IPS-NIHi11 (cell line): ENCODE results near the gene TYK2.
A peak's percentile ranks its signal among the peaks of the same experiment; 100 is the strongest.
"Not testable (repeated sequence)": the region's sequence is repeated elsewhere in the genome, so short reads cannot be mapped to it uniquely, and the experiment has no call there.

ENCODE experiments used
- DNase-seq: peaks from one replicate; pipeline ENCODE4 v3.0.0; 2012; ENCODE audit warnings: mixed read lengths, low spot score

Gene TYK2

GRCh38 chr19:10380313-10381102, at the start of gene TYK2:
Gene TYK2, minus strand, starts transcription at chr19:10380572. Its CDS starts 2,166 bp downstream, at chr19:10378406.
- peak; percentile 100 for DNase-seq

- DNase-seq = no peak
Measured at GRCh38 chr19:10428996-10429381, 48.6 kb upstream of the TYK2 start.

- no peak for DNase-seq
Measured at GRCh38 chr19:10427169-10427568, 46.8 kb upstream of the TYK2 start.

DNA sequence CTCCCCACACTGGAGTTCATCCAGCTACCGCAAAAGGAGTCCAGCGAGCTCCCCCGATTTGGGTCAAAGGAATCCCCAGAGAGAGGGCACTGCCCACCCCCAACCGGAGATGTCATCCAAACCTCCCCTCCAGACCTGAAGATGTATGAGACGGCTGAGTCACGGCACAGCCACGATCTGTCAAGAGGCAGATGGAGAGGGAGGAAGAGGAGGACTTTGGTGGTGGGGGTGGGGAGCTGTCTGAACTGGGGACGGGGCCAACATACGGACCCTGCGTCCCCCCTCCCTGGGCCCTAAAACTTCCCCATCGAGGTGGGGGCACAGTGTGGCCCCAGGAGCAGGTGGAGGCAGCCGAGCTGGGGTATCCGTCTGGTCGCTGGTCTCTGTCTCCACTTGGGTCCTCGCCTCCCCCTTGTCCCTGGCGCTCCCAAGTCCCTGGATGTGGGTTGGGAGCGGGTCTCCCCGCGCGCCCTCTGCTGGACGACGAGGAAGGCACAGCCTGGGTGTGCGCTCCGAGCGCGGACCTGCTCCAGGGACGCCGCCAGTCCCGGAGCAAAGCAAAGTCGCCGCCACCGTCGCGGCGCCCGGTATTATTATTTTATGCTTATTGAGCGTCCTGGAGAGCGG, 43.8 kb upstream of the TYK2 start:
- peak; percentile 93 for DNase-seq

DNA sequence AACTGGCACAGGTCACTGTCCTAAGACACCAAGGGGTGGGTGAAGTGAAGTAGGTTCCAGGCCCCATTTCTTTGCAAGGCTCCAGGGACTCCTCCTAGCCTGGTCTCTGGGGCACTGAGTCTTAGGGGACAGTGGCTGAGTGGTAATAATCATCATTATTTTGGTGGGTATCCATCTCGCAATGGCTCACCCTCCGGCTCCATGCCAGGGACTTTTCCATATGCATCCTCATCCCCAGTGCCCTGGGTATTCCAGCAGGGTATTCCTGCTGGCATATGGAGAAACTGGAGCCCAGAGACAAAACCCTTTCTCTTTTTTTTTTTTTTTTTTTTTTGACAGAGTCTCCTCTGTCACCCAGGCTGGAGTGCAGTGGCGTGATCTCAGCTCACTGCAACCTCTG, 42.5 kb upstream of the TYK2 start:
- DNase-seq = no peak

- DNase-seq = peak; percentile 1
Measured at GRCh38 chr19:10422046-10422461, 41.7 kb upstream of the TYK2 start.

DNA sequence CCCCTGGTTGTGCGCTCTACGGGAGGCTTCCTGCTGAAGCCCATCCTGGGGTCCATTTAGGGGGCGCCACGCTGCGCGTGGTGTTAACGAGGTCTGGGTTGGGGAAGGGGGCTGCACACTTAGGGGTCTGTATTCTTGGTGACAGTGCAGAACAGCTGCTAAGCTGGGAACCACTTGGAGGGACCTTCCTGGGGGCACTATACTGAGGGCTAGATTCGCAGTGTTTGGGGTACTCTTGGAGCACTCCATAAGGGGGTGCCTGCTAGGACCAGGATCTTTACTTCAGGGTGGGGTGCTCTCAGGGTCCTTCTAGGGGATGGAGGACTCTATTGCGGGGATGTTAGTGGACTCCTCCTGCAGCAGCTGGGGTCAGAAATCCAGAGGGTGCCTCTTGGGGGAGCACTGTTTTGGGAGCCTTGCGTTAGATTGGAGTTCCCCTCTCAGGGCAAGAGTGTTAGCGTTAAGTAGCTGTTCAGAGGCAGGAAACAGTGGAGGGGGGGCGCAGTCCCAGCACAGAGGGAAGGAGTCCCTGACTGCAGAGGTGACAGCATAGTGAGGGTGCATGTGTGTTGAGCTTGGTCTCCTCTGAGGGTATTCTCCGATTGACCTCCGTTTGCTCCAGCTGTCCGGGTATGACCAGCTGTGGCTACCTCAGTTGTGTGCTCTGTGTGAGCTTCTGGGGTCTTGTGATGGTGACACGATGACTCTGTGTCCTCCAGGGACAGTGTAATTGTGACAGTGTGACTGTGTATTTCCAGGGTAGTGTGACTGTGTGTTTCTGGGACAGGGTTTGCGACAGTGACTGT, 41.1 kb upstream of the TYK2 start:
- DNase-seq = peak; percentile 0

GRCh38 chr19:10420444-10421239, 40.3 kb upstream of the TYK2 start, which contains the start of gene PDE4A:
Gene PDE4A, plus strand, starts transcription at chr19:10420538. Its CDS starts 227 bp downstream, at chr19:10420765.
- DNase-seq = peak; percentile 53

- DNase-seq = peak; percentile 89
Measured at GRCh38 chr19:10419646-10420443, 39.5 kb upstream of the TYK2 start.

DNA sequence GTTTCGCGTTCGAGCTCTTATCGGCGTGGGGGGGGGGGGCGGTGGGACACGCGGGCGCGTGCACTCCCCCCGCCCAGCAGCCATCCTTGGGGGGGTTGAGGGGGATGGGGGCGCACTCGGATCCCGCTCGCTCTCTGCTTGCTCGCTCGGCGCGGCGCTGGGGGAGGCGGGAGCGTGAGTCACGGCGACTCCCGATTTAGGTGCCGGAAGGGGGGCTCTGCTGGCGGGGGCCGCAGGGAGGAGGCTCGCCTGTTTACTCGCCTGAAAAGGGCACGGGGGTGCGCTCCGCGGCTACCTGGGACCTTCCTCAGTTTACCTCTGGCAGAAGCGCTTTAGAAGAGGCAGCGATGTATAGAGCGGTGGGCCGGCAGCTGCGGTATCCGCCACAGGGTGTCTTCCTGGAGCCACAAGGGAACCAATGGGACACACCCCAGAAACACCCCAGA, 38.9 kb upstream of the TYK2 start:
- peak; percentile 17 for DNase-seq

- DNase-seq = peak; percentile 30
Measured at GRCh38 chr19:10418485-10419199, 38.3 kb upstream of the TYK2 start.

DNA sequence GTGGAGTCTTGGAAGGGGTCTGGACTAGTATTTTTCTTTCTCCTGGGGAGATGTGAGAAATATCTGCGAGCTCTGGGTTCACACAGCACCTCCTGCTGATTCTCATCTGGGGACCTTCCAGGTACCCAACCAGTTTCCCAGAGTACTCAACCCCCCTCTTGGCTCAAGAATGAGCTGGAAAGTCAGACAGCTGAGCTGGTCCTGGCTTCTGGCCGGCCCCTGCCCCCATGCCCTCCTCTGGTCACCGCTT, 37.8 kb upstream of the TYK2 start:
- no peak for DNase-seq

- DNase-seq = peak; percentile 42
Measured at GRCh38 chr19:10417541-10418234, 37.3 kb upstream of the TYK2 start.

- peak; percentile 91 for DNase-seq
Measured at GRCh38 chr19:10416380-10417257, 36.2 kb upstream of the TYK2 start.

GRCh38 chr19:10416083-10416379, 35.7 kb upstream of the TYK2 start:
- no peak for DNase-seq

- DNase-seq = no peak
Measured at GRCh38 chr19:10412257-10412977, 32.0 kb upstream of the TYK2 start.

DNA sequence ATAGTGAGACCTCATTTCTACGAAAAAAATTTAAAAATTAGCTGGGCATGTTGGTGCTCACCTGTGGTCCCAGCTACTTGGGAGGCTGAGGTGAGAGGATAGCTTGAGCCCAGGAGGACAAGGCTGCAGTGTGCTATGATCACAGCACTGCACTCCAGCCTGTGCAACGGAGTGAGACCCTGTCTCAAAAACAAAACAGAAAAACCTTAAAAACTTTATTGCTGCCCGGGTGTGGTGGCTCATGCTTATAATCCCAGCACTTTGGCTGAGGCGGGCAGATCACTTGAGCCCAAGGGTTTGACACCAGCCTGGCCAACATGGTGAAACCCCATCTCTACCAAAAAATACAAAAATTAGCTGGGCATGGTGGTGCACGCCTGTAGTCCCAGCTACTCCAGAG, 30.9 kb upstream of the TYK2 start:
- DNase-seq = not testable (repeated sequence)

DNA sequence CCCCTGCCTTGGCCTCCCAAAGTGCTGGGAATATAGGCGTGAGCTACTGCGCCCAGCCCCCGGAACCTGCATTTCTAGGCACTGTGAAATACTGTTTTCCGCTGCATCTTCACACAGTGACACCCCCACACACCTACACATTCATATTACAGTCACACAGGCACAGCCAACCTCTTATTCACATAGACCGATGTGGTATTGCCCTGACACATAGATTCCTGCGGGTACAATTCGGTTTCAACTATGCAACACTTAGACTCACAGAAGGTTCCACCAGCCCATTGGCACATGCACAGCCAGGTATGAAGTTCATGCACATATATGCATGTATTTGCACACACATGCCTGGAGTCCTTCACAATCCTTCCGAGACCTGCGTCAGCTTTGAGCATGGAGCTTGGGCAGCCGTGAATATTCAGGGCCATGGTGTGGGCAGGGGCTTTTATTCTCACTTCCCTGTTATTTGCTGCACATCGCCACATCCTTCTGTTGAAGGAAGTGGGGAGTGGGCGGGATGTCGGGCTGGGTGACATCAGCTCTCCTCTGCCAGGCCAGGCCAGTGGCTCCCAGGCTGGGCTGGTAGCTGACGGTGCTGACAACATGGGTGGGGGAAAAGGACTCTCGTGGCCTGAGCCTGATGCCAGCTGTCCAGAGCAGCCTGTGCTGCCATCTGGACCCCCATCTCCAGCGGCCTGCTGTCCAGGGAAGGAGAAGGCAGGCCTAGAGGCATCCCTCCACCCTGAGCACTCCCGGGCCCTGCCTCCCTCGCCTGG, 28.3 kb upstream of the TYK2 start:
- no peak for DNase-seq
